ENCODE measurements around the gene ULBP1.
"Not testable (repeated sequence)": the region's sequence is repeated elsewhere in the genome, so short reads cannot be mapped to it uniquely, and the experiment has no call there.

ULBP1 gene

DNA sequence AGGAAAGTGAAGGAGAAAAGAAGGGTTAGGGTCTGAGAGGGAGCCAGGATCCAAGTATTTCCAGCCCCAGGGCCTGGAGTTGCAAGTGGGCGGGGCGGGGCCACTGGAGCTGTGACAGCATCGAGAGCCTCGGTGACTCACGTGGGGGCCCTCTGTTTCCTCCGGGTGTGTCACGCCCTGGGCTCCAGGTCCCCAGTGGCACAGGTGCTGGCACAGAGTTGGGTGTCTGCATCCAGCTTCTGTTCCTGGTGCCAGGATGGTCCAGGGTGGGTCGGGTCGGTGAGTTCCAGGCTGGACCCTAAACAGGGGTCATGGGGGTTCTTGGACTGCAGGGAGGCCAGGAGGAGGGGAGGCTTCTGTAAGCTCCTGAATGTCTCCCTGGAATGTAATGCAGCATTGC is 44.8 kb downstream of the ULBP1 start:
- no peak for FAIRE-seq

DNA sequence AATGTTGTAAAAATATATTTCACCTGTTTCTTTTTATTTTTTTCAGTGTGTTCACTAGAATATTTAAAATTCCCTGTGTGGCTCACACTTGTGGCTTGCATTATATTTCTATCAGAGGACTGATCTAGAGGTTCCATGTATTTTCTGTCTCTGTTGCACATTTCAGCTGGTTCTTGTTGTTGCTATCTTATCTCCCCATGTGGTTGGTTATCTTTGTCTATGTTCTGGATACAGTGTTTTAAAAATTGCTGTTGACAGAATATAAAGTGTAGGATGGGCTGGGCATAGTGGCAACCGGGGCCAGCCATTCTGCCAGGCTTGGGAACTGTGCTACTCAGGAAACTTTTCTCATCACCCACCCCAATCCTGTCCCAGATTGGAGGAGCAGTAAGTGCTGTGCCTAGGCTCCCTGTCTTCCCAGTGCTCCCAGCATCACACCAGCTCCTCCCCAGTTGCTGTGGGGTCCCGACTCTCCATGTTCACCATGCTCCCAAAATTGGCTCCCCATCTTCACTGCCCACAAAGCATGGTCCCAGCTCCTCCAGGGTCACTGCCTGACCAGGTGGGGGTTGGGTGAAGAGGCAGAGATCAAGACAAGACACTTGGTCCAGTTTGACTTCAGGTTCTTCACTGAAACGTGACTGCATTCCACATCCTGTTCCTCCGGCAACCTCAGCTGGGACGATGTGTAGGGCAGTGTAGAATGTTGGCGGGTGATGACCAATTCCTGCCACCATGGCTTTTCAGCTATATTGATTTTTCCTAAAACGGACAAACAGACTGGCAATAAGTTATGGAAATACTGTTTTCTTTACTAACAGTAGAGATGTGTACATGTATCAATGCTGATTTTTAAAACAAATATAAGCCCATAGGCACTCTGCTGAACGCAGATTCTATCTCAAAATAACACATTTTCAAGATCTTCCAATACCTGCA is 49.4 kb downstream of the ULBP1 start:
- FAIRE-seq, result not testable (repeated sequence)

DNA sequence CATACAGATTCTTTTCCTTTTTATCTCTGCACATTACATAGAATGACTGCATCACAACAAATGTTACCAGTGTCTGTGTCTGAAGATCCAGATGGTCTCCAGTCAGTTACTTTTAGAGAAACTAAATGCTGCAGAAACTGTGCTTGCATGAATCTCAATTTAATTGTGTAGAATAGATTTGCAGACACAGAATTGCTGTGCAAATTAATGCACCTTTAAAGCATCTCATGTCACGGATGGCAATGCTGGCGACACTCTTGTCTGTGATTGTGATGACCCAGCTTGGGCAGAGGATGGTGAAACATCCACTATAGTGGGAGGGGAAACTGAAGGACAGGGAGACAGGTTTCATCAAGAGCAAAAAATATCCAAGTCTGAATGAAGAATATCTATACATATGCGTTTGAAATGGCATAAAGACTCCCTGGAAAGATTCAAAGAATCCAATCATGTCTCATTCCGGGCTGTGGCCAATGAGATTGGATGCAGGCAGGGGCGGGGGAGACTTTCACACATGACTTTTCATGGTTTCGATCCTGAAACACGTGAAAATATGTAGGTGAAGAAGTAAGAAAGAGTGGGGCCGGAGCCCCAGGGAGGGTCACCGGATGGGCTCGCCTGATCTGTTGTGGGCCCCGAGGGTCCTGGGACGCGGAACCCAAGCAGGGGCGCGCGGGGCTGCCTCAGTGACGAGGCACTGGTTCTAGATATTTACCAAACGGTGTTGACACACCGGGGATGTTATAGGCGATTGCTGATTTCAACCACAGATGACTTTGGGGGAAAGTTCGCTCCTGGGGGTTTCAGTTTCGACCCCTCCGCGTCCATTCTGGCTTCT is 50.3 kb downstream of the ULBP1 start:
- not testable (repeated sequence) for FAIRE-seq

DNA sequence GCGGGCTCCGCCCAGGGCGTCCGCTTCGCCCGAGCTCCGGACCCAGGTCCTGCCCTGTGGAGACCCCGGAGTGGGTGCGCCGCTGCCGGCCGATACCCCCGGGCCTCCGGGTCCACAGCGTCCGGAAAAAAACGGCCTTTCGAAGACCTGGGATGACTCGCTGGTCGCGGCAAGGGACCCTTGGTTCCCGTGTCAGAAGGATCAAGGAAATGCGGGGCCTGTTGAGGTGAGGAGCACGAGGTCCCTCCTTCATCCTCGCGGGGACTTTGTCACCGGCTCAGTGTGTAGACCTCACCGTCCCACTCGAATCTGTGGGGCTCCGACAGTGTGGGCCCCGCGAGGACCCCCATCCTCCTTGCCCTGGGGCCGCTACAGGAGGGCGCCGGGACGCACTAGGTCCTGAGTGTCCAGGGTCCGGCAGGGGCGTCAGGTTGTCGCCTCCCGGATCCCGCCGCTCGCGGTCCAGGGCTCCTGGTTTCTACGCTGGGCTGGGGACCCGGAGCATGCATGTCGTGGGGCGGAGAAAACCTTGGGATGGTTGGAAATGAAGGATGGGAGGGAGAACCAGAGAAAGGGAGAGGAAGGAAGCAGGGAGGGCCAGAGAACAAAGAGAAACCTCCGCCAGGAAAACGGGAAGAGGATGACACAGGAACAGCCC is 51.0 kb downstream of the ULBP1 start:
- FAIRE-seq, result not testable (repeated sequence)

DNA sequence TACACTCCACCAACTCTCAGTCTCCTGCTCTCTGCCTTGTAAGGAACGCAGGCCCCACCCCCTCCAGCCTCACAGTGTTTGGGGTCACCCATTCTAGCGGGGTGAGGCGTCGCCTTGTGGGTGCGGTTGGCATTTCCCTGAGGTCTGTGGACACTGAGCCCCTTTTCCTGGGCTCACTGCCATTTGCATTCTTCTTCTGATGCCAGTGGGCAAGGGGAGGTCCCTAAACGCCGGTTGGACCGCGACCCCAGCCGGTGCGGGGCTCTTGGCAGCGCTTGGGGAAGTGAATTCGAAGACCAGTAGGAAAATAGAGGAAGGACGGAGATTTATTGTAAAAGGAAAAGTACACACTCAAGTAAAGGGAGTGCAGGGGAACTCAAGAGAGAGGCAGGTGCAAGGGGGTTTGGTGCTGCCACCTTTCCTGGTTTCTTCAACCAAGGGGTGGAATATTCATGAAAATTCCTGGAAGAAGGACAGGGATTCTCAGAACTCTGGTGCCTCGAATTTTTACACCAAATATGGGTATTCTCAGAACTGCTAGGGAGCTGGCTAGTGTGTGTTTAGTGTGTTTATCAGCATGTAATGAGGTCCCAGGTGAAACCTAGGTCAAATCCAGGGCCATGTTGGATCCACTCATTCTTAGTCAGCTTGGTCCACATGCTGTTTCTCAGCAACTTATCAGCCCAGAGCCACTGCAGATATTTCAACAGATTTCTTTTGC is 51.7 kb downstream of the ULBP1 start:
- FAIRE-seq, result not testable (repeated sequence)

GRCh38 chr6:150016324-150017185 is 52.8 kb downstream of the ULBP1 start:
- no peak for FAIRE-seq

- not testable (repeated sequence) for FAIRE-seq
Measured at GRCh38 chr6:150017186-150017521, 53.4 kb downstream of the ULBP1 start.

DNA sequence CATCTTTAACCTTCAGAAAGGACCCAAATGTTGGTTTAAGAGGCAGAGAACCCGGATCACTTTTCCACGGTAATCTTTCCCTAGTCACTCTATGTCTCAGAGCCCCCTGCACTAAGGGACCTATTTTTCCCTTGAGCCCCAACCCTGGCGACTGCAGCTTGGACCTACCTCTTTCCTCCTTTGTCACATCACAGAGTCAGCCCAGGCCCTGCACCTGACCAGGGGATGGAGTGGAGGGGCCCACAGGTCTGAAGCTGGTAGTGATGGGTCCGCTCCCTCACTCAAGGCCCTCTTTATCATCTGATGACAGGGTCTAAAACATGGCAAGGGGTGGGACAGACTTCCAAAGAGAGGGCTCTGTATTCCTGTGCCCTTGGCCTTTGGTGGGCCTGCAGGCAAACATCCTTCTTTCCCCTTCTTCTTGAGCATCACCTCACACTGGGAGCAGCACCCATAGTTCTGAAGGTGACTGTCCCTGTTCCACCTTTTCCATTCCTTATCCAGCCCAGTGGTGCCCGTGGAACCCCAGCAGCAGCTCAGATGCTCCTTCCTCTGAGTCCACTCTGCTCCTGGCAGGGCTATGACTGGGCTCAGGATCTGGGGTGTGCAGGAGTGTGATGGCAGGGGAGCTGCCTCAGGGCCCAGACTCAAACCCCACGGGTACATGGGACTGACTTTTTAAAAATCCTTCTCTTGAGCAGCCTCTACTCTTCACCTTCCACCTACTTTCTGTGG is 55.3 kb downstream of the ULBP1 start:
- FAIRE-seq, result no peak

DNA sequence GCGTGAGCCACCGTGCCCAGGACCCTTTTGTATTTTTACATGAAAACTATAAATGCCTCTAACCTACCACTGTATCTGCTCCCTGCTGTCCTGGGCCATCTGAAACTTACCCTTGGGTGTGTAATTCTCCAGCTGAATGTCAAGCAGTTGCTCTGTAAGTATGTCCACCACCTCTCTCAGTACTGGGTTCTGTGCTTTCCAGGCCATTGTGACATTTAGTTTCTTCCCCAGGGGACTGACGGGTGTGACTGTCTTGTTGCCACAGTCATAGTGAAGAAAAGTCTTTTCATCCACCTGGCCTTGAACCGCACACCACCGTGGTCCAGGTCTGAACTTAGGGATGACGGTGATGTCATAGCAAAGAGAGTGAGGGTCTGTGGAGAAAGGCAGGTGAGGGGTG is 58.1 kb downstream of the ULBP1 start:
- FAIRE-seq, result not testable (repeated sequence)
